DND-41 (cell line): ENCODE measurements around the gene LY9.

ENCODE experiments used
- EZH2 ChIP-seq: IDR thresholded peaks from 3 replicates; pipeline ENCODE4 v1.6.1; 2012; ENCODE audit warnings: borderline replicate concordance, low read depth, mild to moderate bottlenecking, moderate library complexity, low read length, inconsistent platforms; ENCODE audit not compliant: severe bottlenecking
- TF ChIP-seq, protein P1 (sequence below): IDR thresholded peaks from 2 replicates; pipeline ENCODE4 v1.5.1; 2012; ENCODE audit warnings: borderline replicate concordance, low read length, moderate library complexity, mild to moderate bottlenecking; ENCODE audit not compliant: poor library complexity, severe bottlenecking; ENCODE audit errors: extremely low read depth

DNA sequence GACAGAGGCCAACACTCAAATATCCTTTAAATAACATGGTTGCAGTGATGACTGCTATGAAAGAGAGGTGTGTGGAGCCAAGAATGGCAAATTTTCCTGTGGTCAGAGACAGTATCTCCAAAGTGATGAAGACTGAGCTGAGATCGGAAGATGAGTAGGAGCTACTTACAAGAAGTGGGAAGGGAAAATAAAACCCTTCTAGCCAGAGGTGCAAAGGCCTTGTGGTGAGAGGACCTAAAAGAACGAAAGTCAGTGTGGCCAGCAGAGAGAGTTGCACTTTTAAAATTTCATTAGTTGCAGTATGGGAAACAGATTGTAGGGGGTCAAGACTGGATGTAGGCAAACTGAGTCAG lies 39.1 kb upstream of the LY9 start:
- TF ChIP-seq, protein P1, sequence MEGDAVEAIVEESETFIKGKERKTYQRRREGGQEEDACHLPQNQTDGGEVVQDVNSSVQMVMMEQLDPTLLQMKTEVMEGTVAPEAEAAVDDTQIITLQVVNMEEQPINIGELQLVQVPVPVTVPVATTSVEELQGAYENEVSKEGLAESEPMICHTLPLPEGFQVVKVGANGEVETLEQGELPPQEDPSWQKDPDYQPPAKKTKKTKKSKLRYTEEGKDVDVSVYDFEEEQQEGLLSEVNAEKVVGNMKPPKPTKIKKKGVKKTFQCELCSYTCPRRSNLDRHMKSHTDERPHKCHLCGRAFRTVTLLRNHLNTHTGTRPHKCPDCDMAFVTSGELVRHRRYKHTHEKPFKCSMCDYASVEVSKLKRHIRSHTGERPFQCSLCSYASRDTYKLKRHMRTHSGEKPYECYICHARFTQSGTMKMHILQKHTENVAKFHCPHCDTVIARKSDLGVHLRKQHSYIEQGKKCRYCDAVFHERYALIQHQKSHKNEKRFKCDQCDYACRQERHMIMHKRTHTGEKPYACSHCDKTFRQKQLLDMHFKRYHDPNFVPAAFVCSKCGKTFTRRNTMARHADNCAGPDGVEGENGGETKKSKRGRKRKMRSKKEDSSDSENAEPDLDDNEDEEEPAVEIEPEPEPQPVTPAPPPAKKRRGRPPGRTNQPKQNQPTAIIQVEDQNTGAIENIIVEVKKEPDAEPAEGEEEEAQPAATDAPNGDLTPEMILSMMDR = no peak
- TF ChIP-seq EZH2 = no peak
